Measurements from ENCODE around the gene SLMAP. TPM values are rescaled to one million over a fixed set of nuclear protein-coding genes. Genes with fewer than 3 reads are reported as not detected.

Gene SLMAP
- total RNA-seq, 2 donors from 2014 or later, result 57.3 to 103 TPM

DNA sequence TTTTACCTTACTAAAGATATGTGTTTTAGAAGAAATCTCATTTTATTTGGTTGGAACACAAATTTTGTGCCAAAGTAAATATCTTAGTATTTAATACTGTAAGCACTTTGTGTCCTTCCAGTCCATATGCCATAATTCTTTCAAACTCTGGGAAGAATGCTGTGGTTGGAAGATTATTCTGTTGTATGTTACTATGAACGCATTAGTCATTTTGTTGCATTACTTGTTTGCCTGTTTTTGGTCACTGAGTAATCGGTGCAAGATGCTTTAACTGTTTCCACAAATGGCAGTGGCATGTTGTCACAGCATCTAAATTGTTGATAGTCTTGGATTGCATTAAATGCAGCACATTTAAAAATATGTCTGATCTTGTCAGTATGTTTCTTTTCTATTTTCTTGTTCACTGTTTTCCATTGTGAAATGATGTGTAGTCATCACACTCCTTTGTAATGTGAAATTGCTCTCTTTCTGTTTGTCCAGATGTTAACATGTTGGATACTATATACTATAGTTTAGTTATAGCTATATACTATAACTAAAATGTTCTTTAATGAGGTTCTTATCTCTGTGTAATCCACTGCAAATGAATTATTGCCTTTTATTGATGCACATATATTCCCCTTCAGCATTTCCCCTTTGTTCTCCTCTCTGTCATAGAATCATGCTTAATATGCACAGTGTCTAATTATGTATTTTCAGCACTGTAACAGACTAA lies 162.2 kb downstream of the SLMAP start:
- Mint-ChIP-seq H3K27me3 (no peaks in the 10 kb centered on the region), H3K4me1 (ENCODE audit: low read depth in 2 of 2) (no peaks in the 10 kb centered on the region), H3K27ac (no peak overlapping the region), H3K36me3 (peaks cover 7% of the 10 kb centered on the region), H3K9me3 (no peaks in the 10 kb centered on the region), H3K4me3 (no peak overlapping the region)
- DNase-seq (ENCODE audit: low spot score) (no peak), ATAC-seq (no peak)

DNA sequence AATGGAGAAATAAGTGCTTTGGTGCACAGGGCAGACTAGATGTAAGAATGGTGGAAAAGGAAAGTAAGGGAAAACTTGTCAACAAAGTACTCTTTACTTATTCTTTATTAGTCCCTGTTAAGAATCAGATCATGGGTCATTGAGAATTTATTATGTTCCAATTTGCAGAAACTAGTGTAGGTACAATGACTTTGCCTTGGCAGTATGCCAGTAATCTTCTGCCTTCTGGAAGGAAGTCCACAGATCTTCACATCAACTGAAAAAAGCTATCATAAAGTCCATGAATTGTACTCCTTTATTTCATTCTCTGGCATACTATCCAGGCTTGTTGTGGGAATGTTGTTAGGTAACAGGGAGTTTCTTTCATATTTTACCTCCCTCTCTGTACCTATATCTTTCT lies 163.9 kb downstream of the SLMAP start:
- DNase-seq (ENCODE audit: low spot score) (no peak), ATAC-seq (no peak)
- Mint-ChIP-seq H3K27ac (no peak overlapping the region), H3K27me3 (no peaks in the 10 kb centered on the region), H3K4me1 (ENCODE audit: low read depth in 2 of 2) (peaks cover 0 to 3% of the 10 kb centered on the region in 2 donors), H3K4me3 (no peak overlapping the region), H3K36me3 (peaks cover 10% of the 10 kb centered on the region), H3K9me3 (no peaks in the 10 kb centered on the region)

DNA sequence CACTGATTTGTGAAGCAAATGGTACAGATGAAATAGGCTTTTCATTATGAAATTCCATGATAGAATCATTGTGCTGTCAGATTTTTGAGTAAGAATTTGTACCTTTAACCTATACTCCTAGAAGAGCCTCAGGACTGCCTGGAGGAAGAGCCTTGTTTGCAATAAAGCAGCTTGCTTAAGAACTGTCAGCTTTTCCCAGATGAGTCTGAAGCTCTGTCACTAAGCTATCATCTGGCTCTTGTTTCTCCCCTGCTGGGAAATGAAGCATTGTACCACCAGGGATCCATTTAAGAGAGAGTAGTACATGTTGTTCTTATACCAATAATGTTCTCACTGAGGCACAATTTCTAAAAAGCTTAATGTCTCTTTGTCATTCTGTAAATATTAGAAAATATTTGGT lies 167.0 kb downstream of the SLMAP start:
- no peak overlapping the region for H3K4me3 Mint-ChIP-seq
- no peak for DNase-seq (ENCODE audit: low spot score)
- ATAC-seq, result no peak
- no peaks in the 10 kb centered on the region for H3K9me3 Mint-ChIP-seq
- H3K36me3 Mint-ChIP-seq, result peaks cover 16% of the 10 kb centered on the region
- H3K27me3 Mint-ChIP-seq, result no peaks in the 10 kb centered on the region
- H3K27ac Mint-ChIP-seq, result peak overlapping the region in 1 of 2 donors; percentile 38
- H3K4me1 Mint-ChIP-seq (ENCODE audit: low read depth in 2 of 2), result peaks cover 0 to 3% of the 10 kb centered on the region in 2 donors

DNA sequence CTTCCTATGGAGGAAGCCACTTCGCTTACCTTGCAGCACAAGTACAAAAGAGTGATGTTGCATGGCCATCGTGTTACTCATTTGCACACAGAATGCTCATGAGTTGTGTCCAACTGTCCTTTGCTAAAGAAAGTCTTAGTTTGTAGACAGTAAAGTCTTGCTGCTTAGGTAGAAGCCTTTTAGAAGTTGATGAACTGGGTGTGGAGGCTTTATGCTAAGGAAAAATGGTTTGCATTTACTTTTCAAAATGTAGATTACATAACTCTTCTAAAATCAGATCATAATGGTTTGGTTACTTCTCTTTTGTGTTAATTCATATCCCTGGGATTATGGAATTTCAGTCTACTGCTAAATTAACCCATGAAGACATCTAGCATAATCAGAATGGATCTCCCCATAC lies 167.6 kb downstream of the SLMAP start:
- Mint-ChIP-seq H3K27ac (peak overlapping the region in 1 of 2 donors; percentile 38), H3K4me1 (ENCODE audit: low read depth in 2 of 2) (peaks cover 0 to 3% of the 10 kb centered on the region in 2 donors), H3K27me3 (no peaks in the 10 kb centered on the region), H3K4me3 (no peak overlapping the region), H3K9me3 (no peaks in the 10 kb centered on the region), H3K36me3 (peaks cover 11% of the 10 kb centered on the region)
- ATAC-seq (no peak), DNase-seq (ENCODE audit: low spot score) (no peak)

DNA sequence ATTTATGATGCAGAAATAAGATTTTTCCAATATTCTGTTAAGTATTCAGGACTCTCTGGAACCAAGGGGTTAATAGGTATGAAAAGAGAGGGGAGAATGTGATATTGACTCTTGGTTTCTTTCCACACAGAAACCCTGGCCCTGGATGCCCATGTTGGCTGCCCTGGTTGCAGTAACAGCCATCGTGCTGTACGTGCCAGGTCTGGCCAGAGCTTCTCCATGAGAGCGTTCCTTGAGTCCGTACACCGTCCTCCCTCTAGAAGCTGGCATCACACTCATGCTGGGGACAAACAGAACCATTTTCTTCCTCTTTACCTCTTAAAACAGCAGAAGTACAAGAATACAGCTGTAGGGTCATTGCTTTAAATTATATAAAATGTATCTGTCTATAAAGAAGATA lies 171.1 kb downstream of the SLMAP start:
- Mint-ChIP-seq H3K27me3 (no peaks in the 10 kb centered on the region), H3K36me3 (peaks cover 14% of the 10 kb centered on the region), H3K9me3 (no peaks in the 10 kb centered on the region), H3K27ac (no peak overlapping the region), H3K4me1 (ENCODE audit: low read depth in 2 of 2) (peaks cover 0 to 3% of the 10 kb centered on the region in 2 donors), H3K4me3 (no peak overlapping the region)
- no peak for DNase-seq (ENCODE audit: low spot score)
- no peak for ATAC-seq

DNA sequence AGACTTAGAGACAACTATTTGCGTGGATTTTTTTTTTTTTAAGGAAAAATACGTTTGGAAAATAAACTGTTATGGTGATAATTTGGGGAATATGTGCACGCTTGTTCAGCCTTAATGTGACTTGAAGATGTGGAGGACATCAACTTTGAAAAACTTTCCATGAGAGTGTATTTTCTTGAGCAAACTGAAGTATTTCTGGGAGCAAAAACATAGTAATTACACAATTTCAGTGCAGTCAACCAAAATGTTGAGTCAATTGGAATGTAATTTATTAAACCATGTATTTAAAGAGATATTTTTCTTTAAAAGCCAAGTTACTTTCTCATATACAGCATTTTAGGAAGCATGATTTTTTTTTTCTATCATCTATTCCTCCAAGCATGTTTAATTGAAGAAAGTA lies 171.8 kb downstream of the SLMAP start:
- no peak for DNase-seq (ENCODE audit: low spot score)
- peaks cover 0 to 3% of the 10 kb centered on the region in 2 donors for H3K4me1 Mint-ChIP-seq (ENCODE audit: low read depth in 2 of 2)
- H3K36me3 Mint-ChIP-seq, result peaks cover 16% of the 10 kb centered on the region
- H3K9me3 Mint-ChIP-seq, result no peaks in the 10 kb centered on the region
- no peak overlapping the region for H3K27ac Mint-ChIP-seq
- no peak for ATAC-seq
- H3K4me3 Mint-ChIP-seq, result no peak overlapping the region
- no peaks in the 10 kb centered on the region for H3K27me3 Mint-ChIP-seq

DNA sequence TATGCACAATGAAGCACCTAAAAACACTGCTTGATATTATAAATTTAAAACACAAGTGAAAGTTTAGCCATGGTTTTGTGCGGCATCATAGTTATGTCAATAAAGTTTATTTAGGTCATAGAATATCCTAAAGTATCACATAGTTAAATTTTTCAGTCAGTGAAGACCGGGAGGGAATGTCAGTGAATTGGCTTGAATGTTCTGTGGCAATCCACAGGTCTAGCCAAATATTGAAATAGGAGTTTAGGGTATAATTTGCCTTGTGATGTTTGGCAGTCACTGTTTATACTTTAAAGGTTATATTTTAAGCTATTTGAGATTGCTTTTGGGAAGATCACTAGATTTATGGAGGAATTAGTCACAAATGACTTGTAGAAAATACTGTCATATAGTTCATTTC lies 172.4 kb downstream of the SLMAP start:
- ATAC-seq (no peak), DNase-seq (ENCODE audit: low spot score) (no peak)
- H3K9me3 Mint-ChIP-seq, result no peaks in the 10 kb centered on the region
- H3K4me3 Mint-ChIP-seq, result no peak overlapping the region
- H3K27me3 Mint-ChIP-seq, result no peaks in the 10 kb centered on the region
- H3K4me1 Mint-ChIP-seq (ENCODE audit: low read depth in 2 of 2), result peaks cover 0 to 3% of the 10 kb centered on the region in 2 donors
- no peak overlapping the region for H3K27ac Mint-ChIP-seq
- H3K36me3 Mint-ChIP-seq, result peaks cover 12% of the 10 kb centered on the region

DNA sequence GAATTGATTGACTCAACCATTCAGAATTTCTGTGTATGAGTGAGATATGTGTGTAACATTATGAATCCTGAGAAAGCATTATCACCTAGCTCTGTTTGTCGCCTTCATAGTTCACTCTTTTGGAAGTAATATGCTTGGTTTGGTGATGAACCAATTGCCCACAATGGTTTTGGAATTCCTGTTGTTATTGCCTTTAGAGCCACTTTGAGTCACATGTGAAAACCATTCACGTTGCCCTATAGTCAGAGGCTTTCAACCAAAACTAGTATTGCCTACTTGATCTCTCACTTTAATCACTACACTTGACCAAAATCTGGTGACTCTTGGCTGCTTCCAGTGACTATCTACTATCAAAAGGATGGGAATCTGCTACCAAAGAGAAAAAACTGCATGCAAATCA lies 173.9 kb downstream of the SLMAP start:
- Mint-ChIP-seq H3K4me3 (no peak overlapping the region), H3K9me3 (no peaks in the 10 kb centered on the region), H3K36me3 (peaks cover 11% of the 10 kb centered on the region), H3K27me3 (no peaks in the 10 kb centered on the region), H3K27ac (no peak overlapping the region), H3K4me1 (ENCODE audit: low read depth in 2 of 2) (no peaks in the 10 kb centered on the region)
- ATAC-seq (no peak), DNase-seq (ENCODE audit: low spot score) (no peak)

DNA sequence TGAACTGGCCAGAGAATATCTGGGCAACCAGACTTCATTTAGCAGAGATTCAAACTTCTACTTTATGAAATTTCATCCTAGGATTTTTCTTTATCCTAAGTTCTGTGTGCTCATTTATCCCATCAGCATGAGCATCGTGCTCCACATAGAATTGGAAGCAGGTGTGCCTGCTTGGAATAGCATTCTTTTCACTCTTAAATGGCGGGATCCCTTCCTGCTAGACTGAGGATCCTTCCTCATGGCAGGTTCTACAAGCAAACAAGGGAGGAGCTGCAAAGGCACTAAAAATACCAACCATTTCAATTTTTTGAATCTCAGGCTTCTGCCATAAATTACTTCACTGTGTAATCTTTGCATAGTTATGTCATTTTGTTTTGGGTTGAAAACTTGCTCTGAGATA lies 177.5 kb downstream of the SLMAP start:
- no peaks in the 10 kb centered on the region for H3K27me3 Mint-ChIP-seq
- no peaks in the 10 kb centered on the region for H3K9me3 Mint-ChIP-seq
- H3K27ac Mint-ChIP-seq, result peak overlapping the region in 1 of 2 donors; percentile 34
- H3K36me3 Mint-ChIP-seq, result peaks cover 5% of the 10 kb centered on the region
- ATAC-seq (no peak), DNase-seq (ENCODE audit: low spot score) (no peak)
- H3K4me3 Mint-ChIP-seq, result no peak overlapping the region
- no peaks in the 10 kb centered on the region for H3K4me1 Mint-ChIP-seq (ENCODE audit: low read depth in 2 of 2)

DNA sequence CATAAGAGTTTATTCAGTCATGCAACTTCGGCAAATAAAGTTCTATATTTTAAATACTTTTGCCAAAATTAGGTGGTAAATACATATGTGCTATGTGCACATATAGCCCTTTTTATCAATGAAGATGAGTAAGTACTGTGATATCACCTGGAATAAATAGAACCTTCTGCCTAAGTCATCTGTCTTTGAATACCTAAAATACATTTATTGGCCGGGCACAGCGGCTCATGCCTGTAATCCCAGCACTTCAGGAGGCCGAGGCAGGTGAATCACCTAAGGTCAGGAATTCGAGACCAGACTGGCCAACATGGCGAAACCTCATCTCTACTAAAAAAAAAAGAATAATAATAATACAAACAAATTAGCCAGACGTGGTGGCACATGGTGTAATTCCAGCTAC lies 178.3 kb downstream of the SLMAP start:
- Mint-ChIP-seq H3K27me3 (no peaks in the 10 kb centered on the region), H3K9me3 (no peaks in the 10 kb centered on the region), H3K36me3 (peaks cover 5% of the 10 kb centered on the region), H3K4me3 (no peak overlapping the region), H3K4me1 (ENCODE audit: low read depth in 2 of 2) (no peaks in the 10 kb centered on the region), H3K27ac (no peak overlapping the region)
- ATAC-seq (no peak), DNase-seq (ENCODE audit: low spot score) (no peak)

DNA sequence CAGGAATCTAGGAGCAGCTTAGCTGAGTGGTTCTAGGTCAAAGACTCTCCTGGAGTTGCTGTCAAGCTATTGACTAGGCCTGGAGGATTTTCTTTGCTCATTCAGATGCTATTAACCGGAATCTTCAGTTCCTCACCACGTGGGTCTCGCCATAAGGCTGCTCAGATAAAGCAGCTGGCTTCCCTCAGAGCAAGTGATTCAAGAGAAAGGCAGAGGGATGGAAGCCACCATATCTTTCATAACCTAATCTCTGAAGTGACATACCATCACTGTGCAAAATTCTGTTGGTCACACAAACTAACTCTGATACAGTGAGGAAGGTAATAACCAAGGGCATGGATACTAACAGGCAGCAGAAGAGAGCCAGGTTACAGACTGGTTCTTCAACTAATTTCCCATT lies 179.4 kb downstream of the SLMAP start:
- no peaks in the 10 kb centered on the region for H3K9me3 Mint-ChIP-seq
- ATAC-seq, result no peak
- H3K4me3 Mint-ChIP-seq, result no peak overlapping the region
- DNase-seq (ENCODE audit: low spot score), result no peak
- H3K27me3 Mint-ChIP-seq, result no peaks in the 10 kb centered on the region
- H3K4me1 Mint-ChIP-seq (ENCODE audit: low read depth in 2 of 2), result no peaks in the 10 kb centered on the region
- no peak overlapping the region for H3K27ac Mint-ChIP-seq
- peaks cover 5% of the 10 kb centered on the region for H3K36me3 Mint-ChIP-seq

DNA sequence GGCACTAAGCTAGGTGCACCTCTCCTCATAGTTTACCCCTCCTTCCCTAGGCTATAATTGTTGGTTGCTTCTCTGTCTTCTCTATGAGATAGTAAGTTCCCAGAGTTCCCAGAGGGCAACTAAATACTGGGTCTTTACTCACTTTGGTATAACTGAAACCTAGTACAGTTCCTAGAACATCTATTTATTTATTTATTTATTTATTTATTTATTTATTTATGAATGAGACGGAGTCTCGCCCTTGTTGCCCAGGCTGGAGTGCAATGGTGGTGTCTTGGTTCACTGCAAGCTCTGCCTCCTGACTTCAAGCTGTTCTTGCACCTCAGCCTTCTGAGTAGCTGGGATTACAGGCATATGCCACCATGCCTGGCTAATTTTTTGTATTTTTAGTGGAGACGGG lies 181.0 kb downstream of the SLMAP start:
- ATAC-seq (no peak), DNase-seq (ENCODE audit: low spot score) (no peak)
- Mint-ChIP-seq H3K4me3 (no peak overlapping the region), H3K36me3 (peaks cover 2% of the 10 kb centered on the region), H3K27me3 (no peaks in the 10 kb centered on the region), H3K27ac (no peak overlapping the region), H3K9me3 (no peaks in the 10 kb centered on the region), H3K4me1 (ENCODE audit: low read depth in 2 of 2) (no peaks in the 10 kb centered on the region)

DNA sequence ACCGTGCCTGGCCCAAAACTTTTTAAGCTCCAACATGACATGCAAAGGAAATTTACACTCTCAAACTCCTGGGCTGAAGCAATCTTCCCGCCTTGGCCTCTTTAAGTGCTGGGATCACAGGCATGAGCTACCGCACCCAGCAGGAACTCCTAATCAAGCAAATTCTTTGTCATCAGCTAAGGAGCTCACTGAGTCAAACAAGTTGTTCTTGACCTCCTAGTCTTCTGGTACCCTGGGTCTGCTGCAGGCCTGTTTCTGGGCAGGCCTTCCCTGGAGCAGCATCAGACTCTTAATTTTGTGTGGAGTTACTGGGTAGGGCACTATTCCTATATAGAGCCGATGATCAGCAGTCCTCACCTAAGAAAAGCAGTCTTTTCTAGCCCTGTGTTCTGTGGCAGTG lies 183.7 kb downstream of the SLMAP start:
- no peaks in the 10 kb centered on the region for H3K9me3 Mint-ChIP-seq
- no peak overlapping the region for H3K4me3 Mint-ChIP-seq
- H3K4me1 Mint-ChIP-seq (ENCODE audit: low read depth in 2 of 2), result no peaks in the 10 kb centered on the region
- no peaks in the 10 kb centered on the region for H3K36me3 Mint-ChIP-seq
- H3K27me3 Mint-ChIP-seq, result no peaks in the 10 kb centered on the region
- no peak for ATAC-seq
- no peak overlapping the region for H3K27ac Mint-ChIP-seq
- no peak for DNase-seq (ENCODE audit: low spot score)

DNA sequence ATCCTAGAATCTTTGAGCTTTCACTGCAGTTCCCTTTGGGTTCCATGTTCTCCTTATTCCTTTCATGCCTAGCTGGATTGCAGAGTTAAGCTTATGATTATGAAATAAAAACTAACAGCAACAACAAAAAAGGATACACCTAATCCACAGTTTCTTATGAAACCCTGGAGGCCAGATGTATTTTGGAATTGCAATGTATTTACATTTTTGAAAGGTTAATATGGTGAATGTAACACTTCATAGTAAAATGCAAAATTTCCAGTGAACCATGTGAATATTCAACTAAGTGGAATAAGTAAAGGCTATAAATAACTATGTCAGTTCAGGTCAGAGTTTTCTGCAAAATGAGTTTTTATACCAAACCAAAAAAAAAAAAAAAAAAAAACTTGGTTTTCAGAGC lies 186.3 kb downstream of the SLMAP start:
- ATAC-seq (no peak), DNase-seq (ENCODE audit: low spot score) (no peak)
- Mint-ChIP-seq H3K9me3 (no peaks in the 10 kb centered on the region), H3K4me1 (ENCODE audit: low read depth in 2 of 2) (no peaks in the 10 kb centered on the region), H3K27me3 (no peaks in the 10 kb centered on the region), H3K36me3 (no peaks in the 10 kb centered on the region), H3K4me3 (no peak overlapping the region), H3K27ac (no peak overlapping the region)

DNA sequence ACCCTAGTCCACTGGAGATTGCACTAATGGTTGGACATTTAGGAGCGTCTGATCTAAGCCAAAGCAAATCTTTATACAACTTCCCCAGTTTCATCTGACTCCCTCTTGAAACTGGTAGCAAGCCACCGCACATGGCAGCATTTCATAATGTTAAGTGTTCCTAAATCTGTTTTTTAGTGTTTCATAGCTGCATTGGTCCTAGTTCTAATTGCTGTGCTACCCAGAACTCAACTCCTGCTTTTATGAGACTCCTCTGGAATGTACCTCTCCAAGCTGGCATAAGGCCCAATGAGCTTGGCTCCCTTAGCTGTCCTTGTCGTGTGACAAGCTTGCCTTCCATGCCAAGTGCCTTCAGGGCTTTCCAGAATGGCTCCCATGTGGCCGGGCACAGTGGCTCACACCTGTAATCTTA lies 186.8 kb downstream of the SLMAP start:
- Mint-ChIP-seq H3K4me3 (no peak overlapping the region), H3K27me3 (no peaks in the 10 kb centered on the region), H3K27ac (no peak overlapping the region), H3K4me1 (ENCODE audit: low read depth in 2 of 2) (no peaks in the 10 kb centered on the region), H3K9me3 (no peaks in the 10 kb centered on the region), H3K36me3 (no peaks in the 10 kb centered on the region)
- no peak for DNase-seq (ENCODE audit: low spot score)
- ATAC-seq, result no peak

All from natural killer cell treated with Interleukin-12 subunit alpha and Interleukin-12 subunit beta and Interleukin-15 and Interleukin-18, amount 100 ng/mL, for 72 hours (primary cell).